GM12874 (cell line): ENCODE results near the gene ZNF185.
A peak's percentile ranks its signal among the peaks of the same experiment; 100 is the strongest.

Experiments used
- CTCF ChIP-seq: IDR thresholded peaks from 2 replicates; pipeline ENCODE4 v1.5.1; 2011; ENCODE audit warnings: low read depth, mild to moderate bottlenecking, control low read depth, low read length, moderate library complexity; ENCODE audit not compliant: insufficient read depth

The ZNF185 gene

DNA sequence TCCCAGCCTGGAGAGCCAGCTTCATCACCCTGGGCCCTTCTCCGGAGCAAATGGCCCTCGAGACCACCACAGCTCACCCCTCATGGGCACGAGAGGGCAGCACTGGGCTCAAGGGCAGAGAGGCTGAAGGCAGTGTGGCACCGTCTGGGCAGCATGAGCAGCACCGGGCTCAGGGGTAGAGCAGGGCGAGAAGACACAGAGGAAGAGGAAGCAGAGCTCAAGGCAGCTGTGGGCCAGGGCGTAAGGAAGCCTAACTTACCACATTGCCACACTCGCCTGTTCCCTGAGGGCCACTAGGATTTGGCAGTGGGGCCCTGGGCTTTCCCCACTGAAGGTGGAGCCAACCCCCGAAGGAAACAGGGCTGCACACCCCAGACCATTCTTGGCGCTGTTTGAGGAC, 15.5 kb downstream of the ZNF185 start:
- no peak for TF ChIP-seq CTCF

GRCh38 chrX:152913910-152914309, 16.0 kb downstream of the ZNF185 start:
- no peak for TF ChIP-seq CTCF

DNA sequence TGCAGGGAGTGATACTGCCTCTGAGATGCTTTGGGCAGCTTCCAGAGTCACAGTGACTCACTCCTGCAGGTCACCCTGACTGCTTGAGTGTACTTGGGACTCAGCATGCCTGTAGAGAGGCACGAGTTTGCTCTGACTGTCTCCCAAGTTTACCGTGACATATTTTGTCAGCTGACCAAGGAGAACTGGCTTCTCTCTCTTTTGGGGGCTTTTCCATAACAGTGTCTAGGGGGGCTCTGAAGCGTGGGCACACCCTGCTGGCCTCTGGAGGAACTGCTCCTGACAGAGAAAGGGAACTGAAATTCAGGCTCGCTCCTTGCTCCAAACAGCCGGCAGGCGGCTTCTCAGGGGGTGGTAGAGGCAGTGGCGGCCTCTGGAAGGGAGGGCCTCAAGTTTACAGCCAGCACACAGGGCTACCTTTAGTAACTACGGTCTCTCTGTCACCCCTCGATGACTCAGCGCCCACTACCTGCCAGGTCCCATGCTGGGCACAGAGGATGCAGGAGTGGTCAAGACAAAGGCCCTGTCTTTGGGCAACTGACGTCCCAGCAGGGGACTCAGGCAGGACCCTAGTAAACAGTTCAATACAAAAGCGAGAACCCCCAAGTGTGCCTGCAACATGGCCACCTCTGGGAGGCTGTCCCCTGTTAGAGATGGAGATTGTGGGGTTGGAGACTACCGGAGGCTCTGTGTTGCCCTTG, 17.8 kb downstream of the ZNF185 start:
- TF ChIP-seq CTCF = peak; percentile 74

DNA sequence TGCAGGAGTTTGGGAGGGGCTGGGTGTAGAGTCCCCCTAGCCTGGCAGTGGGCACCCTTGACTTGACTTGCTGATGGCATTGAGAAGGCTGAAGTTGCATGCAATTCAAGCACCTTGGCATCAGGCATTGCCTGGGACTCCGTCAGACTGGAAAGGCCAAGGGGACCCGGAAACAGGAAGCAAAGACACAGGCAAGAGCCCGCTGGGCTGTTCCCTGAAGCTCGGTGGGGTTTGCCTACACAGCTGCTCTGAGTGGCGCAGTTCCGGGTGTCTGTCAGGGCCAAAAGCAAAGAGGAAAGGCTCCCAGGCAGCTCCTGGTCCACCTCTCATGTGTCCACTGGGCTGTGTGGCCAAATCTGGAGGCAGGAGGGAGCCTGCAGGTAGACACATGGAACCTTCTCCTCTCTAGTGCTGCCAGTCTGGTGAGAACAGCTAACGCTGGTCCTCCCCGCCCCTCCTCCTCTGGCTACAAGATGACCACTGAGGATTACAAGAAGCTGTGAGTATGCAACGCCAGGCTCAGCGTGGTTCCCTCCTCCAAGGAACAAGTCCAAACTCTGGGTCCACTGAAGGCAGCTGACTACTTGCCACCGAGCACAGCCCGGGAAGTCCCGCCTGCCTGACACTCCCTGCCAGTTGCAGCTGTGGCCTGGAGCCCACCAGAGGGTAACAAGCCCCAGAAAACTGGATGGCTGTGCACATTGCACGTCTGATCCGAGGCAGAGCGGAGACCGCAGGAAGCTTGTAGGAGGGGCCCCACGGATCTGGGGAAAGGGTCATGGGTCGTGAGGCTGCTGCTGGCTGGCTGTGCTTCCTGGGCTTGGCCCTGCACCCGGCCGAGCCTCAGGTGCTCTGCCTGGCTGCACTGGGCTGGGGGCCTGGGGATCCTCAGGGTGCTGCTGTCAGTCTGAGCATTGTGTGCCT, 20.1 kb downstream of the ZNF185 start:
- no peak for TF ChIP-seq CTCF

DNA sequence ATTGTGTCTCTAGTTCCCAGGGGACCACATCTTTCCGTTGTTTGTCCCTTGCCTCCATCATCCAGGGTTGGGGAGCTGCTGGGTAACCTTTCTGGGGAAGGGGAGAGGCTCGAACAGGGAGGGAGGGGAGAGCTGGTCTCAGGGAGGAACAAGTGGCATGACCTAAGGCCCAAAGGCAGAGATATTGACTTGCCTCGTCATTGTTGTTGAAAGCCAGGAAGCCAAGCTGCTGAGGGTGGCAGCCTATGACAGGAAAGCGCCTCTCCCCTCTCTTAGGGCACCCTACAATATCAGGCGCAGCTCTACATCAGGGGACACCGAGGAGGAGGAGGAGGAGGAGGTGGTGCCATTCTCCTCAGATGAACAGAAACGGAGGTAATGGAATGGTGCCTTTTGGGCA, 20.8 kb downstream of the ZNF185 start:
- TF ChIP-seq CTCF = no peak

GRCh38 chrX:152923599-152923998, 25.7 kb downstream of the ZNF185 start:
- TF ChIP-seq CTCF = no peak

DNA sequence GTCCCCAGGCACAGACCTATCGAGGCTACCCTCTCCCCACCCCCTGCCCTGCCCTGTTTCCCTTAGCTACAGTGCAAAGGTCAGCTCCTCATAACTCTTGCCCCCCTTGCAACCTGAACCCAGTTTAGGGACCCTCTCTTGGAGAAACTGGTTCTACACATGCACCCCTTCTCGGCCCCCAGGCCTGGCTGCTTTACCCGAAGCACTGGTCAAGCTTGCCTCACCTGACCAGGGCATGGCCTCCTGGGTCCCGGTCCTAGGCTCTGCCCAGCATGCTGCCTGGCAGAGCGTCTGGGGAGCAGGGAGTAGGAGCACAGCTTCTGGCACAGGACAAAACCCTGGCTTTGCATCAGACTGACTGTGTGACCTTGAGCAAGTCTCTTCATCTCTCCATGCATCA, 28.0 kb downstream of the ZNF185 start:
- no peak for TF ChIP-seq CTCF
